HepG2 (cell line): ENCODE measurements around the gene C1orf198. TPM values are rescaled to one million over a fixed set of nuclear protein-coding genes. Genes with fewer than 3 reads are reported as not detected.

Source experiments
- ATAC-seq: fragments of 200-7000 bp; cut with Tn5 transposase; 3 replicates; pipeline ENCODE4 v1.9.1; 2020; ENCODE audit warnings: mild to moderate bottlenecking, moderate library complexity
- BruUV-seq: library from RNA; stranded (reverse); fragments of 400-500 nt; replicated peaks from 2 replicates; lab custom pipeline; 2021; lab: Mats Ljungman, UMichigan
- CTCF ChIA-PET: fragments of 300-600 bp; formaldehyde crosslinking; extraction: SDS; loops from one replicate; lab custom pipeline; 2021; ENCODE audit warnings: low total read pairs, inconsistent platforms, low intra/inter-chr PET ratio; lab: Yijun Ruan, JAX
- POLR2A ChIA-PET: fragments of 350-600 bp; sonication (Branson Sonifier 250); formaldehyde crosslinking; loops from one replicate; lab custom pipeline; 2020; ENCODE audit warnings: antibody characterized with exemption, inconsistent platforms; lab: Yijun Ruan, JAX
- DNase-seq: peaks from one replicate; pipeline ENCODE4 v3.0.0-alpha.2; 2015; ENCODE audit warnings: low spot score
- FAIRE-seq: peaks from 3 replicates; lab custom pipeline; 2011; peaks lifted over from hg19 to GRCh38; lab: Jason Lieb, UNC
- H2AFZ ChIP-seq: one replicate; pipeline ENCODE4 v1.6.1; 2011; ENCODE audit warnings: low read length, inconsistent platforms
- H3K27ac ChIP-seq: fragments of 300-600 bp; 3 replicates; pipeline ENCODE4 v1.8.0; 2011; ENCODE audit warnings: mixed run types, mild to moderate bottlenecking, mixed read lengths, low read length, inconsistent platforms; ENCODE audit not compliant: insufficient read depth; ENCODE audit errors: extremely low read length
- H3K27me3 ChIP-seq, 2 experiments: fragments of 200-600 bp in 1 of 2; 2 replicates in 1 of 2; 3 replicates in 1 of 2; pipeline versions ENCODE4 v1.6.0 to v1.8.0; 2011; ENCODE audit warnings: low read length in 2 of 2, mild to moderate bottlenecking in 2 of 2, moderate library complexity in 2 of 2, inconsistent platforms in 1 of 2; ENCODE audit not compliant: insufficient read depth in 2 of 2, control insufficient read depth in 1 of 2
- H3K36me3 ChIP-seq, 2 experiments: fragments of 200-600 bp in 1 of 2; replicated peaks in 1 of 2; 2 replicates in 1 of 2; 3 replicates in 1 of 2; pipeline versions ENCODE4 v1.5.1 to v1.8.0; 2011; ENCODE audit warnings: low read length in 2 of 2, inconsistent platforms in 1 of 2; ENCODE audit not compliant: insufficient read depth in 2 of 2, control insufficient read depth in 1 of 2
- H3K4me1 ChIP-seq: 2 replicates; pipeline ENCODE4 v1.5.1; 2012; ENCODE audit warnings: low read length, inconsistent platforms; ENCODE audit not compliant: insufficient read depth
- H3K4me2 ChIP-seq: 2 replicates; pipeline ENCODE4 v1.6.0; 2011; ENCODE audit warnings: low read depth, low read length, inconsistent platforms
- H3K4me3 ChIP-seq, 3 experiments: fragments of 200-600 bp in 1 of 3; sonication (generic), shearing (Covaris generic) in 1 of 3; replicated peaks in 1 of 3; 2 replicates each; pipeline ENCODE4 v1.5.1; 2011 to 2016; ENCODE audit warnings: low read length in 3 of 3, inconsistent platforms in 2 of 3, low read depth in 2 of 3, mild to moderate bottlenecking in 2 of 3, control low read depth in 1 of 3, mixed read lengths in 1 of 3; ENCODE audit not compliant: insufficient read depth in 1 of 3
- H3K79me2 ChIP-seq: one replicate; pipeline ENCODE4 v1.6.1; 2011; ENCODE audit warnings: low read length, inconsistent platforms; ENCODE audit not compliant: insufficient read depth
- H3K9ac ChIP-seq: 2 replicates; pipeline ENCODE4 v1.6.0; 2011; ENCODE audit warnings: mild to moderate bottlenecking, low read depth, low read length, inconsistent platforms; ENCODE audit not compliant: insufficient read depth
- H3K9me3 ChIP-seq: 2 replicates; pipeline ENCODE4 v1.5.1; 2012; ENCODE audit warnings: mild to moderate bottlenecking, low read length
- H4K20me1 ChIP-seq: 2 replicates; pipeline ENCODE4 v1.6.0; 2011; ENCODE audit warnings: inconsistent platforms, mild to moderate bottlenecking, low read length, moderate library complexity; ENCODE audit not compliant: insufficient read depth
- DNMT1 ChIP-seq: sonication (generic); formaldehyde crosslinking; IDR thresholded peaks from 2 replicates; pipeline ENCODE4 v1.5.1; 2020; ENCODE audit warnings: mild to moderate bottlenecking, missing genetic modification reagents
- JUN ChIP-seq: sonication (generic); formaldehyde crosslinking; IDR thresholded peaks from 2 replicates; pipeline ENCODE4 v1.4.0; 2020; ENCODE audit warnings: mild to moderate bottlenecking, missing genetic modification reagents
- KDM4B ChIP-seq: sonication (generic); formaldehyde crosslinking; IDR thresholded peaks from 2 replicates; pipeline ENCODE4 v1.4.0; 2020; ENCODE audit warnings: missing genetic modification reagents
- MAFF ChIP-seq: IDR thresholded peaks from 2 replicates; pipeline ENCODE4 v1.6.1; 2011; ENCODE audit warnings: low read depth, low read length, improper control_type of control experiment
- MAFK ChIP-seq, 2 experiments: IDR thresholded peaks in 1 of 2; conservative IDR thresholded peaks in 1 of 2; 2 replicates each; pipeline ENCODE4 v1.6.1; 2011; ENCODE audit warnings: improper control_type of control experiment in 2 of 2, low read length in 2 of 2
- MIXL1 ChIP-seq: IDR thresholded peaks from 2 replicates; pipeline ENCODE4 v1.6.1; 2016
- MZF1 ChIP-seq: sonication (generic); formaldehyde crosslinking; IDR thresholded peaks from 2 replicates; pipeline ENCODE4 v1.8.1; 2023; ENCODE audit warnings: mild to moderate bottlenecking, missing genetic modification reagents, borderline replicate concordance
- NAIF1 ChIP-seq: sonication (generic); formaldehyde crosslinking; IDR thresholded peaks from 2 replicates; pipeline ENCODE4 v1.5.0; 2020; ENCODE audit warnings: mild to moderate bottlenecking, missing genetic modification reagents, borderline replicate concordance
- ZNF235 ChIP-seq: sonication (generic); formaldehyde crosslinking; IDR thresholded peaks from 2 replicates; pipeline ENCODE4 v1.8.1; 2023; ENCODE audit warnings: mild to moderate bottlenecking, missing genetic modification reagents, borderline replicate concordance
- ZNF563 ChIP-seq: sonication (generic); formaldehyde crosslinking; IDR thresholded peaks from 2 replicates; pipeline ENCODE4 v1.8.0; 2022; ENCODE audit warnings: mild to moderate bottlenecking, moderate library complexity, missing genetic modification reagents
- ZNF687 ChIP-seq: sonication (generic); formaldehyde crosslinking; IDR thresholded peaks from 2 replicates; pipeline ENCODE4 v1.5.1; 2020; ENCODE audit warnings: mild to moderate bottlenecking, missing genetic modification reagents, moderate library complexity
- ZNF772 ChIP-seq: sonication (generic); formaldehyde crosslinking; IDR thresholded peaks from 2 replicates; pipeline ENCODE4 v1.5.0; 2020; ENCODE audit warnings: mild to moderate bottlenecking, missing genetic modification reagents
- ZNF879 ChIP-seq: sonication (generic); formaldehyde crosslinking; IDR thresholded peaks from 2 replicates; pipeline ENCODE4 v1.8.1; 2023; ENCODE audit warnings: missing genetic modification reagents
- WGBS: methylation state at CpG from one replicate; pipeline ENCODE4 v1.1.6; 2017; ENCODE audit warnings: low lambda C conversion rate; 5-methylcytosine and 5-hydroxymethylcytosine counted together
- in situ Hi-C: cut with HindIII; loops from 2 replicates; pipeline ENCODE4 v1.10.0; 2017; ENCODE audit warnings: low pct_unique_long_range_greater_than_20kb; ENCODE audit not compliant: extremely low pct_ligation_motif_present
- intact Hi-C: fragments of 100-400 bp; cut with micrococcal nuclease; formaldehyde crosslinking; loops from one replicate; pipeline ENCODE4 v1.10.0; 2022; ENCODE audit not compliant: unreplicated experiment
- polyA plus RNA-seq, 8 experiments: library from polyadenylated mRNA; depleted of rRNA in 3 of 8; stranded (reverse) in 7 of 8; unstranded in 1 of 8; fragments of >200 nt; fragmentation: Illumina TruSeq in 4 of 8; extraction: Trizol in 4 of 8; gene quantifications; 2 replicates each; pipeline versions ENCODE4 v1.2.1 to v1.2.3, GENCODE V29; 2011 to 2016; ENCODE audit warnings: low read depth in 4 of 8, missing spikeins in 1 of 8, mixed read lengths in 1 of 8; ENCODE audit not compliant: insufficient read depth in 1 of 8
- total RNA-seq, 5 experiments: library from RNA; depleted of rRNA; stranded (reverse); fragments of >200 nt; fragmentation: Illumina TruSeq; extraction: Trizol; gene quantifications; 2 replicates each; pipeline ENCODE4 v1.2.3, GENCODE V29; 2016; ENCODE audit warnings: low read depth in 1 of 5

C1orf198 gene
- total and polyA plus RNA-seq, 2 of the 13 experiments (the other 11 are each of a cell fraction or from before 2014, with no cell fraction given), result 12.7 to 13.4 TPM

DNA sequence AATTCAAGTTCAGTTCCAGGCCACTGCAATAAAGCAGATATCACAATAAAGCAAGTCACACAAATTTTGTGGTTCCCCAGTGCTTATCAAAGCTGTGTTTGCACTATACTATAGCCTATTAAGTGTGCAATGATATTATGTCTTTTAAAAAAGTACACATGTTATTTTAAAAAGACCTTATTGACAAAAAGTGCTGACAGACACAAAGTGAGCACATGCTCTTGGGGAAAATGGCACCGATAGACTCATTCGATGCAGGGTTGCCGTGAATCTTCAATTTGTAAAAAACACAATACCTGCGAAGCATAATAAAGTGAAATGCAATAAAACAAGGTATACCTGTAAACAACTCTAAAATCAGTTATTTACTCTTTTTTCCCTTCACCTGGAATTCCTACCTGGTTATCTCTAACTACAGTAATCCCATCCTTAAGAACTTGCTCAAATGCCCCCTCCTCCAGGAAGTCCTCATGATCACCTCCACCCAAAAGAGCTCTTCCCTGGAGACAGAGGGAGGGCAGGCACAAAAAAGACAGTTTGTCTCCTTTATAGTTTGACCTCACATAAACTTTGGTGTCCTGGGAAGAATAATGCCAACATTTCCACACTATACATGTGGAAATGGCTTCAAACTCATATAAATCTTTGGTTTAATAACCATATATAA is 9.7 kb upstream of the C1orf198 start:
- TF ChIP-seq MAFK (conservative IDR thresholded peaks at IDR 0.05 in 1 of 2, IDR thresholded peaks at IDR 0.05 in 1 of 2; ENCODE audit: low read length in 2 of 2) (peak; percentile 46 to 70; a peak in 3 of 4 replicates), DNMT1 (CRISPR knock-in tag) (no peak), ZNF687 (CRISPR knock-in tag) (no peak), MIXL1 (CRISPR knock-in tag) (no peak), NAIF1 (CRISPR knock-in tag) (no peak), ZNF563 (CRISPR knock-in tag) (no peak), MAFF (peak; percentile 33; the same call in 1 of the 2 replicates), ZNF235 (CRISPR knock-in tag) (no peak), KDM4B (CRISPR knock-in tag) (no peak), JUN (no peak), ZNF879 (CRISPR knock-in tag) (no peak), MZF1 (CRISPR knock-in tag) (no peak), ZNF772 (CRISPR knock-in tag) (no peak)
- no peak overlapping the region for H3K9ac ChIP-seq
- no peaks in the 10 kb centered on the region for H4K20me1 ChIP-seq
- intact Hi-C loops, result no loop called here
- H2AFZ ChIP-seq, result no peak overlapping the region
- no peaks in the 10 kb centered on the region for H3K9me3 ChIP-seq
- no peak for DNase-seq
- BruUV-seq, result no TSS peak
- ChIA-PET POLR2A (interaction anchor here (2.0 kb wide), 1 partner anchor 9 kb away, joined by 7 read pairs; the partner anchor contains the start of gene C1orf198), CTCF (no interaction called here)
- no peaks in the 10 kb centered on the region for H3K36me3 ChIP-seq
- 88% methylated on average over 4 of the region's 4 CpGs for WGBS
- ATAC-seq, result no peak
- in situ Hi-C loops, result no loop called here
- H3K4me3 ChIP-seq, result no peak overlapping the region
- H3K27me3 ChIP-seq, result peaks cover 0 to 31% of the 10 kb centered on the region in 2 experiments; a peak in 4 of 5 replicates
- H3K79me2 ChIP-seq, result no peaks in the 10 kb centered on the region
- no peak overlapping the region for H3K27ac ChIP-seq
- FAIRE-seq, result no peak
- no peak overlapping the region for H3K4me2 ChIP-seq
- H3K4me1 ChIP-seq, result no peaks in the 10 kb centered on the region
